ENCODE data around the gene CXCL16.

The CXCL16 gene

DNA sequence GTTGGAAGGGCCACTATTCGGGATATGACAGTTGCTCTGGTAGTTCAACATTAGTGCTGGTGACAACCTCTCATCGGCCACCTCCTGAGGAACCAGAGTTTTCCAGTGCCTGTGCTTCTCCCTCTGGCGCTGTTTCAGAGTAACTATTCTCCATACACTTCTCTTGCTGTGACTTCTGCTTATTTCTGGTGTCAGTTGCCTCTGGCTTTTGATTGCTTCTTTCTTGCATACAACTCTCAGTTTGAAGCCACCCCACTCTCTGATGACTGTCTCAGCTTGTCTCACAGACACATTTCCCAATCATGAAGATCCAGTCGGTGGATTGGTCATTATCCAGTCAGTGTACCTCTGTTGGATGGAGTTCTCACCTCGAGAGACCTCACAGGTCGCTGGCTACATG lies 28.6 kb upstream of the CXCL16 start:
- no peak overlapping the region for H2AFZ ChIP-seq (ENCODE audit: low read length)
- no peak overlapping the region for H3K9ac ChIP-seq (ENCODE audit: low read depth, low read length, poor library complexity, severe bottlenecking)
- H3K79me2 ChIP-seq (ENCODE audit: insufficient read depth, low read length), result no peaks in the 10 kb centered on the region
- no peaks in the 10 kb centered on the region for H3K9me3 ChIP-seq (ENCODE audit: insufficient read depth, low read depth, low read length)
- H3K4me3 ChIP-seq (ENCODE audit: low read length, poor library complexity, severe bottlenecking), result no peak overlapping the region
- no peaks in the 10 kb centered on the region for H3K4me1 ChIP-seq (ENCODE audit: insufficient read depth, low read length, poor library complexity, severe bottlenecking)
- no peaks in the 10 kb centered on the region for H4K20me1 ChIP-seq (ENCODE audit: insufficient read depth, low read length, poor library complexity, severe bottlenecking)
- H3K27me3 ChIP-seq (ENCODE audit: insufficient read depth, low read length, poor library complexity, severe bottlenecking), result no peaks in the 10 kb centered on the region
- TF ChIP-seq EZH2phosphoT487 (IDR thresholded peaks at IDR 0.05; ENCODE audit: borderline replicate concordance) (no peak), CTCF (conservative IDR thresholded peaks at IDR 0.05; ENCODE audit: low read length) (no peak)
- H3K4me2 ChIP-seq (ENCODE audit: low read depth, low read length, poor library complexity, severe bottlenecking), result no peak overlapping the region
- no peaks in the 10 kb centered on the region for H3K36me3 ChIP-seq (ENCODE audit: insufficient read depth, low read length)
- no peaks in the 10 kb centered on the region for H3F3A ChIP-seq (ENCODE audit: low read depth)
- no peaks in the 10 kb centered on the region for H3K9me2 ChIP-seq (replicated peaks; ENCODE audit: low read depth, low read length)

DNA sequence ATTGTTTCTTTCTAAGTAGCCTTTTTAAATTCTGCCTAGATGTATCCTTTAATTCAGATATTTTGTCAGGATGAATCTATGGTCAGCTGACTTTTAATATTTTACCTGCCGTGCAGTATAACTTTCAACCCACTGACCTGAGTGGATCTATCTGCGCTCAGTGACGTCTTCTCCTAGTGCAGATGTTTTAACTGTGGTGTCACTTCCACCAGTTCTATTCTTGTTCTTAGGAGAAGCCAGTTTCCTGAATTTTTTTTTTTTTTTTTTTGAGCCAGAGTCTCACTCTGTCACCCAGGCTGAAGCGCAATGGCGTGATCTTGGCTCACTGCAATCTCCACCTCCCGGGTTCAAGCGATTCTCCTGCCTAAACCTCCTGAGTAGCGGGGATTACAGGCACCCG lies 27.0 kb upstream of the CXCL16 start:
- TF ChIP-seq EZH2phosphoT487 (IDR thresholded peaks at IDR 0.05; ENCODE audit: borderline replicate concordance), result no peak
- TF ChIP-seq CTCF (conservative IDR thresholded peaks at IDR 0.05; ENCODE audit: low read length), result no peak

GRCh38 chr17:4766201-4766600 lies 26.5 kb upstream of the CXCL16 start:
- TF ChIP-seq CTCF (conservative IDR thresholded peaks at IDR 0.05; ENCODE audit: low read length) (no peak), EZH2phosphoT487 (IDR thresholded peaks at IDR 0.05; ENCODE audit: borderline replicate concordance) (no peak)
- Histone ChIP-seq H3K9ac (ENCODE audit: low read depth, low read length, poor library complexity, severe bottlenecking) (no peak overlapping the region), H3K4me3 (ENCODE audit: low read length, poor library complexity, severe bottlenecking) (no peak overlapping the region), H3K9me3 (ENCODE audit: insufficient read depth, low read depth, low read length) (no peaks in the 10 kb centered on the region), H4K20me1 (ENCODE audit: insufficient read depth, low read length, poor library complexity, severe bottlenecking) (no peaks in the 10 kb centered on the region), H3K79me2 (ENCODE audit: insufficient read depth, low read length) (no peaks in the 10 kb centered on the region), H3K4me1 (ENCODE audit: insufficient read depth, low read length, poor library complexity, severe bottlenecking) (no peaks in the 10 kb centered on the region), H3K9me2 (replicated peaks; ENCODE audit: low read depth, low read length) (no peaks in the 10 kb centered on the region), H3F3A (ENCODE audit: low read depth) (no peaks in the 10 kb centered on the region), H2AFZ (ENCODE audit: low read length) (no peak overlapping the region), H3K36me3 (ENCODE audit: insufficient read depth, low read length) (no peaks in the 10 kb centered on the region), H3K27me3 (ENCODE audit: insufficient read depth, low read length, poor library complexity, severe bottlenecking) (no peaks in the 10 kb centered on the region), H3K4me2 (ENCODE audit: low read depth, low read length, poor library complexity, severe bottlenecking) (no peak overlapping the region)

More for the DNA sequence above, 27.0 kb upstream of the CXCL16 start:
- Histone ChIP-seq H3K9me2 (replicated peaks; ENCODE audit: low read depth, low read length) (no peaks in the 10 kb centered on the region), H3K9ac (ENCODE audit: low read depth, low read length, poor library complexity, severe bottlenecking) (no peak overlapping the region), H4K20me1 (ENCODE audit: insufficient read depth, low read length, poor library complexity, severe bottlenecking) (no peaks in the 10 kb centered on the region), H3K4me2 (ENCODE audit: low read depth, low read length, poor library complexity, severe bottlenecking) (no peak overlapping the region), H3K36me3 (ENCODE audit: insufficient read depth, low read length) (no peaks in the 10 kb centered on the region), H3F3A (ENCODE audit: low read depth) (no peaks in the 10 kb centered on the region), H3K9me3 (ENCODE audit: insufficient read depth, low read depth, low read length) (no peaks in the 10 kb centered on the region), H3K27me3 (ENCODE audit: insufficient read depth, low read length, poor library complexity, severe bottlenecking) (no peaks in the 10 kb centered on the region), H2AFZ (ENCODE audit: low read length) (no peak overlapping the region), H3K4me1 (ENCODE audit: insufficient read depth, low read length, poor library complexity, severe bottlenecking) (no peaks in the 10 kb centered on the region), H3K4me3 (ENCODE audit: low read length, poor library complexity, severe bottlenecking) (no peak overlapping the region), H3K79me2 (ENCODE audit: insufficient read depth, low read length) (no peaks in the 10 kb centered on the region)

All from Loucy (cell line).